Right renal pelvis (tissue), 4 donors: ENCODE results near the gene PRM1. TPM values are rescaled to one million over a fixed set of nuclear protein-coding genes. Genes with fewer than 3 reads are reported as not detected.
A peak's percentile ranks its signal among the peaks of the same experiment; 100 is the strongest.

Experiments used
- DNase-seq, 4 donors: peaks; one replicate each; pipeline ENCODE4 v3.0.0-alpha.2; 2013; ENCODE audit warnings: low read depth in 4 of 4, low spot score in 3 of 4, missing footprints in 1 of 4
- polyA plus RNA-seq, 4 donors: library from polyadenylated mRNA; unstranded; fragments of 120-200 nt; gene quantifications; one replicate each; pipeline ENCODE4 v1.2.1, GENCODE V29; 2013; ENCODE audit not compliant: insufficient read length in 4 of 4

Gene PRM1
- polyA plus RNA-seq, 4 donors = not detected

GRCh38 chr16:11315510-11315909, 34.4 kb upstream of the PRM1 start:
- DNase-seq = peak in 1 of 4 donors; percentile 73

- DNase-seq = no peak
Observed at GRCh38 chr16:11314309-11314894, 33.3 kb upstream of the PRM1 start.

GRCh38 chr16:11313493-11314308, 32.6 kb upstream of the PRM1 start:
- DNase-seq = no peak

- no peak for DNase-seq
Observed at GRCh38 chr16:11312718-11313492, 31.8 kb upstream of the PRM1 start.

GRCh38 chr16:11310997-11311561, 29.9 kb upstream of the PRM1 start:
- DNase-seq = no peak

GRCh38 chr16:11310634-11310977, 29.5 kb upstream of the PRM1 start:
- DNase-seq = no peak

GRCh38 chr16:11309895-11310633, 28.9 kb upstream of the PRM1 start:
- DNase-seq = no peak

- DNase-seq = no peak
Observed at GRCh38 chr16:11308493-11309283, 27.6 kb upstream of the PRM1 start.

- DNase-seq = no peak
Observed at GRCh38 chr16:11307639-11308492, 26.7 kb upstream of the PRM1 start.

- DNase-seq = no peak
Observed at GRCh38 chr16:11306997-11307638, 26.0 kb upstream of the PRM1 start.

- DNase-seq = no peak
Observed at GRCh38 chr16:11306381-11306780, 25.3 kb upstream of the PRM1 start.

- no peak for DNase-seq
Observed at GRCh38 chr16:11303405-11304138, 22.4 kb upstream of the PRM1 start.

GRCh38 chr16:11302977-11303376, 21.8 kb upstream of the PRM1 start:
- no peak for DNase-seq

- DNase-seq = no peak
Observed at GRCh38 chr16:11301645-11302501, 20.7 kb upstream of the PRM1 start.

- DNase-seq = no peak
Observed at GRCh38 chr16:11300560-11300892, 19.4 kb upstream of the PRM1 start.

GRCh38 chr16:11299865-11300559, 18.9 kb upstream of the PRM1 start:
- DNase-seq = no peak
